Neural cell (in vitro differentiated cells): Measurements from ENCODE around the gene FAM153A.
"Not testable (repeated sequence)": the region's sequence is repeated elsewhere in the genome, so short reads cannot be mapped to it uniquely, and the experiment has no call there.

ENCODE experiments used
- EP300 ChIP-seq: fragments of 450-650 bp; conservative IDR thresholded peaks from 2 replicates; pipeline ENCODE4 v1.6.1; 2014; ENCODE audit warnings: antibody characterized with exemption, mild to moderate bottlenecking, moderate library complexity; ENCODE audit not compliant: poor library complexity, severe bottlenecking
- EZH2 ChIP-seq: fragments of 200-600, 300-800 bp; shearing (Covaris generic), sonication (generic); IDR thresholded peaks from 2 replicates; pipeline ENCODE4 v1.6.1; 2014; ENCODE audit warnings: antibody characterized with exemption, low read length, borderline replicate concordance, mild to moderate bottlenecking; ENCODE audit not compliant: insufficient read depth, poor library complexity, severe bottlenecking
- TF ChIP-seq, protein P1 (sequence below): fragments of 450-650 bp; IDR thresholded peaks from 2 replicates; pipeline ENCODE4 v1.5.1; 2014; ENCODE audit warnings: antibody characterized with exemption, mild to moderate bottlenecking, moderate library complexity; ENCODE audit not compliant: poor library complexity, severe bottlenecking

DNA sequence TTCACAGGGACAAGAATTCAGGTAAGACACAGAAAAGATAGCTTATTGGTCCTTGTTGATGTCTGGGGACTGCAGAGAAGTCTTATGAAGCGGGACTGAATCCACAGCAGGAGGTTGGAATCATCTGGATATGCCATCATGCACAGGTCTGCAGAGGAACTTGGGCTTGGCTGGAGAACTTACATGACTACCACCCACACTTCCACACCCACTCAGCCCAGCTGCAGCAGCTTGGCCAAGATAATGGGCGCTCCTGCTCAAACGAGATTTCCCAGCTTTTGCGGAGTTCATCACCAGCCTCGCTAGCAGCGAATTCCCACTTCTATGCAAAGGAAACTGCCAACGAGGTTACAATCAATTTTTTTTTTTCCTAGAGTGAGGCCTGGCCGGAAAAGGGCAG, 21.7 kb downstream of the FAM153A start:
- TF ChIP-seq, protein P1, sequence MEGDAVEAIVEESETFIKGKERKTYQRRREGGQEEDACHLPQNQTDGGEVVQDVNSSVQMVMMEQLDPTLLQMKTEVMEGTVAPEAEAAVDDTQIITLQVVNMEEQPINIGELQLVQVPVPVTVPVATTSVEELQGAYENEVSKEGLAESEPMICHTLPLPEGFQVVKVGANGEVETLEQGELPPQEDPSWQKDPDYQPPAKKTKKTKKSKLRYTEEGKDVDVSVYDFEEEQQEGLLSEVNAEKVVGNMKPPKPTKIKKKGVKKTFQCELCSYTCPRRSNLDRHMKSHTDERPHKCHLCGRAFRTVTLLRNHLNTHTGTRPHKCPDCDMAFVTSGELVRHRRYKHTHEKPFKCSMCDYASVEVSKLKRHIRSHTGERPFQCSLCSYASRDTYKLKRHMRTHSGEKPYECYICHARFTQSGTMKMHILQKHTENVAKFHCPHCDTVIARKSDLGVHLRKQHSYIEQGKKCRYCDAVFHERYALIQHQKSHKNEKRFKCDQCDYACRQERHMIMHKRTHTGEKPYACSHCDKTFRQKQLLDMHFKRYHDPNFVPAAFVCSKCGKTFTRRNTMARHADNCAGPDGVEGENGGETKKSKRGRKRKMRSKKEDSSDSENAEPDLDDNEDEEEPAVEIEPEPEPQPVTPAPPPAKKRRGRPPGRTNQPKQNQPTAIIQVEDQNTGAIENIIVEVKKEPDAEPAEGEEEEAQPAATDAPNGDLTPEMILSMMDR = not testable (repeated sequence)
- not testable (repeated sequence) for TF ChIP-seq EZH2, EP300
